Measurements from ENCODE around the gene PCBP3.

PCBP3 gene

GRCh38 chr21:45818276-45818903 lies 174.9 kb downstream of the PCBP3 start:
- DNase-seq = peak; percentile 89

GRCh38 chr21:45818904-45819285 lies 175.4 kb downstream of the PCBP3 start:
- DNase-seq = peak; percentile 94

- DNase-seq = no peak
Measured at GRCh38 chr21:45819478-45820170, 176.1 kb downstream of the PCBP3 start.

- peak; percentile 88 for DNase-seq
Measured at GRCh38 chr21:45820171-45821091, 176.9 kb downstream of the PCBP3 start.

GRCh38 chr21:45821315-45821962 lies 177.9 kb downstream of the PCBP3 start:
- peak; percentile 32 for DNase-seq

- no peak for DNase-seq
Measured at GRCh38 chr21:45821998-45822397, 178.5 kb downstream of the PCBP3 start.

- DNase-seq = no peak
Measured at GRCh38 chr21:45822429-45823099, 179.0 kb downstream of the PCBP3 start.

- no peak for DNase-seq
Measured at GRCh38 chr21:45823100-45823681, 179.7 kb downstream of the PCBP3 start.

GRCh38 chr21:45824546-45825215 lies 181.2 kb downstream of the PCBP3 start:
- DNase-seq = no peak

- no peak for DNase-seq
Measured at GRCh38 chr21:45825219-45825618, 181.7 kb downstream of the PCBP3 start.

GRCh38 chr21:45826676-45827301 lies 183.3 kb downstream of the PCBP3 start:
- DNase-seq = no peak

- DNase-seq = no peak
Measured at GRCh38 chr21:45827302-45827692, 183.8 kb downstream of the PCBP3 start.

- no peak for DNase-seq
Measured at GRCh38 chr21:45827881-45828579, 184.5 kb downstream of the PCBP3 start.

GRCh38 chr21:45828580-45829570 lies 185.3 kb downstream of the PCBP3 start:
- DNase-seq = no peak

GRCh38 chr21:45829668-45830067 lies 186.1 kb downstream of the PCBP3 start:
- DNase-seq = no peak

GRCh38 chr21:45830221-45830640 lies 186.7 kb downstream of the PCBP3 start:
- DNase-seq = no peak

GRCh38 chr21:45830720-45831366 lies 187.3 kb downstream of the PCBP3 start:
- no peak for DNase-seq

- no peak for DNase-seq
Measured at GRCh38 chr21:45831991-45832740, 188.6 kb downstream of the PCBP3 start.
